Left hindlimb (tissue), 1 donor: ENCODE data around the gene MMP24.
"Not testable (repeated sequence)": the region's sequence is repeated elsewhere in the genome, so short reads cannot be mapped to it uniquely, and the experiment has no call there.

Experiments used
- DNase-seq: peaks from one replicate; pipeline ENCODE4 v3.0.0-alpha.2; 2018

Gene MMP24

DNA sequence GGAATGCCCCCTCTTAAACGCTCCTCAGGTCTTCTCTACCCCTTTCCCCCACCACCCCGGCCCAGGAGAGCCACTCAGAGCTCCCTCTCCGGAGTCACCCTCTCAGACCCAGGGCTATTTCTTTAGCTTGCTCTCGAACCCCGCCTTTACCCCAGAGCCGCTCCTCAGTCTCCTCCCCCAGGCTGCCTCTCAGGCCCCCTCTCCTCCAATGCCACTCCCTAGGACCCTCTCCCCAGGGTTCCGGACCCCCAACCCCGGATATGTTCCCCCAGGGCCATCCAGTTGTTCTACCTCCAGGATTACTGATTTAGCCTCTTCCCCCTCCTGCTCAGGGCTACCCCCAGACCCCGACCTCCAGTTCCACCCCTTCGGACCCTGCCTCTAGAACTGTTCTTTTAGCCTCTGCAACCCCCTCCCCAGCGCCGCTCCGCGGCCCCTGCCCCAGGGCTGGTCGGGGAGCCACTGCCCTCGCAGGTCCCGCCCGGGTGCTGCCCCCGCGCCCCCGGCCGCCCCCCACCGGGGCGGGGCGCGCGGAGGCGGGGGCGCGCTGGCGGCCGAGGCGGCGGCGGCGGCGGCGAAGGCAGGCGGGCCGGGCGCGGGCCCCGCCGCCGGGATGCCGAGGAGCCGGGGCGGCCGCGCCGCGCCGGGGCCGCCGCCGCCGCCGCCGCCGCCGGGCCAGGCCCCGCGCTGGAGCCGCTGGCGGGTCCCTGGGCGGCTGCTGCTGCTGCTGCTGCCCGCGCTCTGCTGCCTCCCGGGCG, at the start of gene MMP24:
MMP24 (plus strand) TSS at position 565 of the 758 bp plus-strand sequence; CDS start at position 614, 49 bp downstream.
- DNase-seq = no peak

GRCh38 chr20:35179292-35180212, 46.9 kb upstream of the MMP24 start:
- DNase-seq = no peak

DNA sequence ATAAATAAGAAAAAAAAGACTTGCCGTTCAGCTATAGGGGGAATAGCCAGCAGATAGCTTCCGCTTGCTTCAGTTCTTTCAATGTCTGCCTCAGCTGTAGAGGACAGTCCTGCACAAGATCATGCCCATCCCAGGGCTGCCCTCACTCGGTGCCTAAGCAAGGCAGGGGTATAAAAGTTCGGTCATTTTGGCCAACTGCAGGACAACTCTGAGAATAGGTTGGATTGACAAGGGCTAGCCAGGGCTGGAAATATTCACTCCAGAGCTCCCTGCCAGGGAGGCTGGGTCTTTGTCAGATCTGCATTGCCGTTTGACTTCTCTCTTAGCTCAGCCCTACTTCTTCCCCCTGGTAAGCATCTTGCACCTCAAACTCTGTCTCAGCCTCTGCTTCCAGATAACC, 46.2 kb upstream of the MMP24 start:
- DNase-seq = no peak

DNA sequence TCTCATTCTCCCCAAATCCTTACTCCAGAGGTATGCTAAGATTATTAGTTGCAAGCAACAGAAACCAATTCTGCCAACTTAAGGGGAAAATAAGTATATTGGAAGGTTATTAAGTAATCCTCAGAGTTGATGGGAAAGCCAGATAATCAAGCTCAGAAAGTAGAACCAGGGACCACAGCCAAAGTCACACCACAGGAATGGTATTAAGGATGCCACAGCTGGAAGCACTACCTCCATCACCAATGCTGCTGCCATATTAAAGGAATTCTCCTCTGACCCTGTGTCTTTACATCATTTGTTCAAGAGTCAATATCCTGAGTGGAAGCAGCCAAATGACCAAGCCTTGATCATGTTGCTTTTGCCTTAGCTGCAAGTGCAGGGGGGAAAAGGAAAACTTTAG, 44.8 kb upstream of the MMP24 start:
- DNase-seq = no peak

DNA sequence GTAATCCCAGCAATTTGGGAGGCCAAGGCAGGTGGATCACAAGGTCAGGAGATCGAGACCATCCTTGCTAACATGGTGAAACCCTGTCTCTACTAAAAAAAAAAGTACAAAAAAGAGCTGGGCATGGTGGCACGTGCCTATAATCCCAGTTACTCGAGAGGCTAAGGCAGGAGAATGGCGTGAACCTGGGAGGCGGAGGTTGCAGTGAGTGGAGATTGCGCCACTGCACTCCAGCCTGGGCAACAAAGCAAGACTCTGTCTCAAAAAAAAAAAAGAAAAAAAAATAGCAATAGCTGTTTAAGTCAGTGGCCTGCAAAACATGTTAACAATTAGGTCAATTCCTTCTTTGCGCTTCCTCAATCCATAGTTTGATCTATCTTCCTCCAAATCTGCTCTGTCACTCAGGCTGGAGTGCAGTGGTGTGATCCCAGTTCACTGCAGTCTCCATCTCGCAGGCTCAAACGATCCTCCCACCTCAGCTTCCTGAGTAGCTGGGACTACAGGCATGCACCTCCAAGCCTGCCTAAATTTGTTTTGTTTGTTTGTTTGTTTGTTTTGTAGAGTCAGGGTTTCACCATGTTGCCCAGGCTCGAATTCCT, 39.7 kb upstream of the MMP24 start:
- not testable (repeated sequence) for DNase-seq

DNA sequence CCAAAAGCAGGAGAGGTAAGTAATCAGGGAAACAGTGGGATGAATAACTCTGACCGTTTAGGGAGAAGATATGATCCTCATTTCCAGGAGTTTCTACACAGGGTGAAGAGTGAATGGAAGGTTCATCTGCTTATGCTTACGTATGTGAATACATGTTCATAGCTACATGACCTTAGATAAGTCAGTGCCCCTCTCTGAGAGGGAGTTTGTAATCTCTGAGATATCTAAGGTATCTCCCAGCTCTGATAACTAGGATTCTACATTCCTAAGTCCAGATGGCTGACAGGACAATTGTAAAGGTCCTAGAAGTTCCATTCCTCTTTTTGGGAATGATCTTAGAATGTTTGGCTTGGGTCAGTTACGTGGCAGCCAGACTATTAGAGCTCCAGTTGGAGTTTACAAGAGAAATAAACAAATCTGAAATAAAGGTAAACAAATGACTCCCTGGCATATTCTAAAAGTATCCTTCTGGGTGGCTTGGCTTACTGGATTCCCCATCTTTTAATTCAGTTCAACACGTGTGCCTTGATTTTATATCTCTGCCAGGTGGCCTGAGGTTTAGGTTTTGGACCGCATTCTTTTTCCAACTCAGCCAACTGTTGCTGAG, 38.8 kb upstream of the MMP24 start:
- no peak for DNase-seq

DNA sequence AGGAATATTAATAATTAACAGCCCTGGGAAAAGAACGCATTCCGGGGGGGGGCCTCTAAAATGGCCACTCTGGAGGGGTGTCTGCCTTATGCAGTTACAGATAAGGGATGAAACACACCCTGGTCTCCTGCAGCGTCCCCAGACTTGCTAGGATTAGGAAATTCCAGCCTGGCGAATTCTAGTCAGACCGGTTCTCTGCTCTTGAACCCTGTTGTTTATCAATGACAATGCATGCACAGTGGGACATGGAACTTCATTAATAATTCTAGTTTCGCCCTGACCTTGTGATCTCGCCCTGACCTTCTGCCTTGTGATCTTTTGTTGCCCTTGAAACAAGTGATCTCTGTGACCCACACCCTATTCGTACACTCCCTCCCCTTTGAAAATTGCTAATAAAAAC, 37.3 kb upstream of the MMP24 start:
- DNase-seq = not testable (repeated sequence)

DNA sequence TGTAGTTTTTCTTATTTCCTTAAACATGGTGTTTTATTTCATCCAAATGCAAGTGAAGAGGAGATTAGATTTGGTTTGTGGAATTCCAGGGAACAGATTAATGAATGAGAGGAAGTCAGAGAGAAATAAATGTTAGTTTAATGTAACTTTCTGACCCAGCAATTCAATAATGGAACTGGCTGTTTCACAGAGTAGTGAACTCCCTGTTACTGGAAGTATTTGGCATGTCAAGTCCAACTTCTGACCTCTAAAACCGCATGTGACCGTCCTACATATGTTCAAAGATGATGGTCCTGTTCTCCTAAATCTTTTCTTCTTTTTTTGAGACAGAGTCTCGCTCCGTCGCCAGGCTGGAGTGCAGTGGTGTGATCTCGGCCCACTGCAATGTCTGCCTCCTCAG, 35.9 kb upstream of the MMP24 start:
- DNase-seq = no peak

GRCh38 chr20:35191419-35192117, 34.9 kb upstream of the MMP24 start:
- DNase-seq = no peak

- DNase-seq = no peak
Measured at GRCh38 chr20:35192118-35192872, 34.2 kb upstream of the MMP24 start.

DNA sequence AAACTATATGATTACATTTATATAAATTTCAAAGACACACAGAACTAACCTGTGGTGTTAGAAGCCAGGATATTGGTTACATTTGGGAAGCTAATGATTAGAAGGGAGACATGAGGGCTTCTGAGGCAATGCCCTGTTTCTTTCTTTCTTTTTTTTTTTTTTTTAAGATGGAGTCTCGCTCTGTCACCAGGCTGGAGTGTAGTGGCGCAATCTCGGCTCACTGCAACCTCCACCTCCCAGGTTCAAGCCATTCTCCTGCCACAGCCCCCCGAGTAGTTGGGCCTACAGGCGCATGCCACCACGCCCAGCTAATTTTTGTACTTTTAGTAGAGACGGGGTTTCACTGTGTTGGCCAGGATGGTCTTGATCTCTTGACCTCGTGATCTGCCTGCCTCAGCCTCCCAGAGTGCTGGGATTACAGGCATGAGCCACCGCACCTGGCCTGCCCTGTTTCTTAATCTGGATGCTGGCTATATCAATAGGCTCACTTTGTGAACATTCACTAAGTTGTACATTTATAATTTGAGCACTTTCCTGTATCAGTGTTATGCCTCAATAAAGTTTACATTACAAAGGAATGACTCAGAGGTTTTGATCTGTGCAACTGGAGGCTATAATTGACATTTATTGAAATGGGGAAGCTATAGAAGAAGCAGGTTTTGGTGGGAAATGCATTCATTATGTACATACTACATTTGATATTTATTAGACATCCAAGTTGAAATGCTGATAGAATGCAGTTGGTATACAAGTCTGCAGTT, 33.3 kb upstream of the MMP24 start:
- DNase-seq = not testable (repeated sequence)

- no peak for DNase-seq
Measured at GRCh38 chr20:35196313-35196712, 30.2 kb upstream of the MMP24 start.

DNA sequence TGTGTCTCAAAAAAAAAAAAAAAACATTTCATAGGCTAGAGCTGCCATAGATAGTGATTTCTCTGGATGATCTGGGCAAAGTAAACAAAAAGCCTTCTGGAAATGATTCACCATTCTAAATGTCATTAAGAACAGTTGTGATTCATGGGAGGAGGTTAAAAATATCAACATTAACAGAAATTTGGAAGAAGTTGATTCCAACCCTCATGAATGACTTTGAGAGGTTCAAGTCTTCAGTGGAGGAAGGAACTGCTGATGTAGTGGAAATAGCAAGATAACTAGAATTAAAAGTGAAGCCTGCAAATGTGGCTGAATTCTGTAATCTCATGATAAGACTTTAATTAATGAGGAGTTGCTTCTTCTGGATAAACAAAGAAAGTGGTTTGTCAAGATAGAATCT, 26.8 kb upstream of the MMP24 start:
- no peak for DNase-seq

DNA sequence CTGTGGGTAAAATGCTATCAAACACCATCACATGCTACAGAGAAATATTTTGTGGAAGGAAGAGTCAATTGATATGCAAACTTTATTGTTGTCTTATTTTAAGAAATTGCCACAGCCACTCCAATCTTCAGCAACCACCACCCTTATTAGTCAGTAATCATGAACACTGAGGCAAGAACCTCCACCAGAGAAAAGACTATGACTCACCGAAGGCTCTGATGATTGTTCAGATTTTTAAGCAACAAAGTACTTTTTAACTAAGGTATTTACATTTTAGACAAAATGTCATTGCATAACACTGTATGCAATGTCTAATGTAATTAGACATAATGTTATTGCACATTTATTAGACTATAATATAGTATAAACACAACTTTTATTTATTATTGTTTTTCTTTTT, 26.2 kb upstream of the MMP24 start:
- DNase-seq = no peak

DNA sequence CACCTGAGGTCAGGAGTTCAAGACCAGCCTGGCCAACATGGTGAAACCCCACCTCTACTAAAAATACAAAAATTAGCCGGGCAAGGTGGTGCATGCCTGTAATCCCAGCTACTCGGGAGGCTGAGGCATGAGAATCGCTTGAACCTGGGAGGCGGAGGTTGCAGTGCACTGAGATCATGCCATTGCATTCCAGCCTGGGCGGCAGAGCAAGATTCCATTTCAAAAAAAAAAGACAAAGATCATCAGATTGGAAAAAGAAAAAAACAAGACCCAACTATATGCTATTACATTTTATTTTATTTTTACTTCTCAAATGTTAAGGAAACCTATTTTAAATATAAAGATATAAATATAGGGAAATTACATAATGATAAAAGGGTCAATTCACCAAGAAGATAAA, 25.0 kb upstream of the MMP24 start:
- DNase-seq = not testable (repeated sequence)

DNA sequence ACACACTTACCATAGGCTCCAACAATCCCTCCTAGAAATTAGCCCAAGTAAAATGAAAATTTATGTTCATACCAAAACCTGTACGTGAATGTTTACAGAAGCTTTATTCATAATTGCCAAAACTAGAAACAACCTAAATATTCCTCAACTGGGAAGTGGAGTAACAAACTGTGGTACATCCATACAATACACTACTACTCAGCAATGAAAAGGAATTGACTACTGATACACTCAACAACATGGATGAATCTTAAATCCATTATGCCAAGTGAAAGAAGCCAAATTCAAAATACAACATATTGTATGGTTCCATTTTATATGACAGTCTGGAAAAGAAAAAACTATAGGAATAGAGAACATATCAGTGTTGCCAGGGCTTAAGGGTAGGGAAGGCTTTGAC, 19.7 kb upstream of the MMP24 start:
- DNase-seq = no peak

DNA sequence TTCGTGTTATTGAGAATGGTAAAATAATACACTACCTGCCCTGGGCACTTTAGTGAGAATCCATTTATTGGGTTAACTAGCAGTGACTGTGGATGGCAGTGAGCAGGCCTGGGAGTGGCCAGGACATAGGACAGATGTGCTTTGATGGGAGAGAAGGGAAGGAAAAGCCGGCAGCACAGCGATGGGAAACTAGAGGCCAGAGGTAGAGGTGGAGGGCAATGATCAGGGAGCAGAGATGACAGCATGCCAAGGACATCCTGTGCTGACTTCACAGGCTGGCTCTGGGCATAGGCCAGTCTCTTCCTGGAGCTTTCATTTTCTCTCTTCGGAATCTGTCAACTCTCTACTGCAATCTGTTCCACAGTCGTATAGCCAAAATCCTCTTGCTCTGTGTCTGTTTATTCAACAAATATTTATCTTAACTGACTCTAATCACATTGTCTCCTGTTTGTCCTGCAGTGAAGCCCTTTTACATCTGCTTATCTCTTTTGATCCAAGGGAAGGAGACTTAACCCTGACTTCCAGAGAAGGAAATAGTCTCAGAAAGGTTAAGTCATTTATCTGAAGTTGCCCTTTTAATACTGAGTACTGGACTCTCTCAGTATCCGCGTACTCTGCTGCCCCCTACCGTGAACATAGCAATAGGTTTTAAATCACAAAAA, 18.4 kb upstream of the MMP24 start:
- DNase-seq = peak; percentile 73

- no peak for DNase-seq
Measured at GRCh38 chr20:35215066-35215956, 11.2 kb upstream of the MMP24 start.

GRCh38 chr20:35216541-35216940, 9.9 kb upstream of the MMP24 start:
- DNase-seq = no peak
